GM06990 (cell line): ENCODE results near the gene RAB44.

Experiments used
- DNase-seq: peaks from one replicate; pipeline ENCODE4 v3.0.0-alpha.2; 2011; ENCODE audit not compliant: insufficient read length; ENCODE audit errors: extremely low read depth
- H3K27me3 ChIP-seq: replicated peaks from 2 replicates; pipeline ENCODE4 v1.6.0; 2011; ENCODE audit warnings: low read length; ENCODE audit not compliant: control insufficient read depth, insufficient read depth
- H3K36me3 ChIP-seq: 2 replicates; pipeline ENCODE4 v1.5.1; 2011; ENCODE audit warnings: low read length; ENCODE audit not compliant: control insufficient read depth, insufficient read depth
- H3K4me3 ChIP-seq: replicated peaks from 2 replicates; pipeline ENCODE4 v1.5.1; 2011; ENCODE audit warnings: low read depth, mild to moderate bottlenecking, control low read depth, low read length
- CTCF ChIP-seq: IDR thresholded peaks from 2 replicates; pipeline ENCODE4 v1.5.1; 2011; ENCODE audit warnings: low read length, control low read depth, mild to moderate bottlenecking, inconsistent platforms; ENCODE audit not compliant: insufficient read depth, poor library complexity, severe bottlenecking

The RAB44 gene

GRCh38 chr6:36660771-36661471 is 36.7 kb upstream of the RAB44 start:
- no peaks in the 10 kb centered on the region for H3K27me3 ChIP-seq
- no peak for DNase-seq
- no peak for TF ChIP-seq CTCF
- no peaks in the 10 kb centered on the region for H3K36me3 ChIP-seq
- H3K4me3 ChIP-seq = no peak overlapping the region

- no peaks in the 10 kb centered on the region for H3K27me3 ChIP-seq
- H3K36me3 ChIP-seq = no peaks in the 10 kb centered on the region
- no peak for TF ChIP-seq CTCF
- no peak for DNase-seq
- H3K4me3 ChIP-seq = no peak overlapping the region
Measured at GRCh38 chr6:36662380-36662779, 35.2 kb upstream of the RAB44 start.

GRCh38 chr6:36662827-36663256 is 34.8 kb upstream of the RAB44 start:
- no peak for DNase-seq

GRCh38 chr6:36663504-36664446 is 33.9 kb upstream of the RAB44 start:
- H3K27me3 ChIP-seq = no peaks in the 10 kb centered on the region
- H3K4me3 ChIP-seq = no peak overlapping the region
- no peak for TF ChIP-seq CTCF
- H3K36me3 ChIP-seq = no peaks in the 10 kb centered on the region
- DNase-seq = no peak

More at GRCh38 chr6:36662827-36663256, 34.8 kb upstream of the RAB44 start:
- H3K27me3 ChIP-seq = no peaks in the 10 kb centered on the region
- TF ChIP-seq CTCF = no peak
- no peaks in the 10 kb centered on the region for H3K36me3 ChIP-seq
- no peak overlapping the region for H3K4me3 ChIP-seq

GRCh38 chr6:36665180-36665579 is 32.4 kb upstream of the RAB44 start:
- no peak for TF ChIP-seq CTCF
- no peaks in the 10 kb centered on the region for H3K27me3 ChIP-seq
- no peak overlapping the region for H3K4me3 ChIP-seq
- H3K36me3 ChIP-seq = no peaks in the 10 kb centered on the region
- no peak for DNase-seq
